GM18951 (cell line): Measurements from ENCODE around the gene ADAMTSL3.

Experiments used
- POLR2A ChIP-seq: IDR thresholded peaks from 4 replicates; pipeline ENCODE4 v1.6.1; 2011; ENCODE audit warnings: mild to moderate bottlenecking; ENCODE audit not compliant: insufficient read length, insufficient read depth; ENCODE audit errors: extremely low read depth
- in situ Hi-C: fragments of 300-500 bp; cut with MboI; formaldehyde crosslinking; loops from one replicate; pipeline ENCODE4 v1.12.0; 2022; ENCODE audit warnings: low sequenced_read_pairs, mixed read lengths, inconsistent platforms; ENCODE audit not compliant: unreplicated experiment

Gene ADAMTSL3

DNA sequence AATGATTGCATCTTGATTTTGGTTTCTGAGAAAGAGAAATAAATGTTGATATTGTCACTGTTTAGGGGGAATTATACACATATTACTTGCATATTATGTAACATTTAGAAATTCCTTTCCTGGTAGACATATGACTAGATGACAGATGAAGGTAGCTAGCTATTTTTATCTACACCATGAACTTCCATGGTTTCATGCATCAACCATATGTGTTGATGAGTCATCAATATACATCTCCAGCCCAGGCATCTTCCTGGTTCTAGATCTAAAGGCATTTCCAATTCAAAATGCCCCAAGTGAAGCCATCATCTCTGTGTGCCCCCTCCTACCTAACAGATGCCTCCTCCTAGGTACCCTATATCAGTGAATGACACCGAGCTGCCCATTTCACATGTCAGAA, 9.5 kb upstream of the ADAMTSL3 start:
- in situ Hi-C loops: no loop called here
- TF ChIP-seq POLR2A: no peak

GRCh38 chr15:83650831-83651230, 3.1 kb upstream of the ADAMTSL3 start:
- no peak for TF ChIP-seq POLR2A
- in situ Hi-C loops: no loop called here

DNA sequence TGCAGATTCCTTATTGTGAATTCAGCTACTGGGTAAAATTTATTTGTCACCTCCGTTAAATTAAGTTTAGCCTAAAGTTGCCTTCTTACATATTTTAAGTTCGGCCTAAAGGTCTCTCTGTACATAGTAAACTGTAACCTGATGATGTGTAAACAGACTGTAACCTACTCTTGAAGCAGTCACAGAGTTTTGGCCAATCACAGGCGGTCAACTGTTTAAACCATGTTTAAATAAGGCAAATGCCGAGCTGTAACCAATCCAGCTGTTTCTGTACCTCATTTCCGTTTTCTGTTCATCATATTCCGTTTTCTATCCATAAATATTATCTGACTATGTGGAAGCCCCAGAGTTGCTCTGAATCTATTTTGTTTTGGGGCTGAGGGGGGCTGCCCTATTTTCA, 2.4 kb upstream of the ADAMTSL3 start:
- no peak for TF ChIP-seq POLR2A
- in situ Hi-C loops: no loop called here

GRCh38 chr15:83652626-83653204, 1.2 kb upstream of the ADAMTSL3 start:
- in situ Hi-C loops: no loop called here
- TF ChIP-seq POLR2A: no peak

DNA sequence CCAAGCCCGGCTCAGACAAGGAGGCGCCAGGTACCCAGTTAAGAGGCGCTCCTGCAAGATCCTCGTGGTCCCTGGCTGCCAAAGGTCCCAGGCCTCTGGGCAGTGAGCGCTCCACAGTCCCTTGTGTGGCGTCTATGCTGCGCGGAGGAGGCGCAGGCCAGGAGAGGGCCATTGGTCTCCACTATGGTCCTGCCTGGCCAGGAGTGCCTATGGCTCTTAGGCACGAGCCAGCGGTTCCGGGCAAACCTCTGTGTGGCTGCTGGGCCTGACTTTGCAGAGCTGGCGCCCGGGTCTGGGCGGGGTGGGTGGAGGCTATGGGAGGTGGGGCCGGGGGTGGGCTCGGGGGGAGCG, 660 bp upstream of the ADAMTSL3 start:
- TF ChIP-seq POLR2A: no peak
- in situ Hi-C loops: no loop called here

GRCh38 chr15:83654379-83655236, 685 bp downstream of the ADAMTSL3 start:
- no peak for TF ChIP-seq POLR2A
- in situ Hi-C loops: no loop called here

- in situ Hi-C loops: no loop called here
- no peak for TF ChIP-seq POLR2A
Observed at GRCh38 chr15:83655237-83655616, 1.3 kb downstream of the ADAMTSL3 start.

DNA sequence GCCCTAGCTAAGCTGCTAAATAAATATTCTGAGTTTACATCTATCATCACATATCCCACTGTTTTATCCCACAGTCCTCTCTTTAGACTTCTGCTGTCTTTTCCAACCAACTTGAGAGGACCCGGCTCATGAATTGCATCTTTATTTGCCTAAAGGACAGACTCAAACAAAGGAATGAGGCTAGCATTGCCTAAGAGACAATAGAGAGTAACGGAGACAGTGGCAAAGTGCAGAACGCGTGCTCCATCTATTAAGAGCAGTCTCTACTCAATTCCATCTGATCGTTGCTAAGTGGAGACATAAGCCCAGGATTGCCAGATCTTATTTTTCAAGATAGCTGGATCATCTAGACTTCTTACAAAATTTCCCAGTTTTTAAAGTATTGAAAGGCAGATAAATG, 2.3 kb downstream of the ADAMTSL3 start:
- TF ChIP-seq POLR2A: no peak
- in situ Hi-C loops: no loop called here

GRCh38 chr15:83656943-83657528, 3.1 kb downstream of the ADAMTSL3 start:
- in situ Hi-C loops: no loop called here
- TF ChIP-seq POLR2A: no peak

DNA sequence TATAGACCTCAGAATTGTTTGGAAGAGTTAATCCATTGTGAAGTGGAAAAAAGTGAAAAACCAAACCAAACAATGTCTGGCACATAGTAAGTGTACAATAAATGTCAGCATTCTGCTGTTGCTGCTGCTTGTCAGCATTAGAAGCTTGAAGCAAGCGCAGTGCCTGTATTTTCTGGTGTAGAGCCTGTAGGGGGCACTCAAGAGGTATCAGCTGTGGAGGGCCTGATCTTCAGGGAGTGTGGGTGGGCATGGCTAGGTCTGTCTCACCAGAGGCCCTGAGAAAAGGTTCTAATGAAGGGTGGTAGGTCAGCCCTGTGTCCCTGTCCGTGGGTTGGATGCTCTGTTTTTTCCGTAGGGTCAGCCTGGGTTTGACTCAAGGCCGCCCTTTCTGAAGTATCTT, 3.6 kb downstream of the ADAMTSL3 start:
- in situ Hi-C loops: no loop called here

DNA sequence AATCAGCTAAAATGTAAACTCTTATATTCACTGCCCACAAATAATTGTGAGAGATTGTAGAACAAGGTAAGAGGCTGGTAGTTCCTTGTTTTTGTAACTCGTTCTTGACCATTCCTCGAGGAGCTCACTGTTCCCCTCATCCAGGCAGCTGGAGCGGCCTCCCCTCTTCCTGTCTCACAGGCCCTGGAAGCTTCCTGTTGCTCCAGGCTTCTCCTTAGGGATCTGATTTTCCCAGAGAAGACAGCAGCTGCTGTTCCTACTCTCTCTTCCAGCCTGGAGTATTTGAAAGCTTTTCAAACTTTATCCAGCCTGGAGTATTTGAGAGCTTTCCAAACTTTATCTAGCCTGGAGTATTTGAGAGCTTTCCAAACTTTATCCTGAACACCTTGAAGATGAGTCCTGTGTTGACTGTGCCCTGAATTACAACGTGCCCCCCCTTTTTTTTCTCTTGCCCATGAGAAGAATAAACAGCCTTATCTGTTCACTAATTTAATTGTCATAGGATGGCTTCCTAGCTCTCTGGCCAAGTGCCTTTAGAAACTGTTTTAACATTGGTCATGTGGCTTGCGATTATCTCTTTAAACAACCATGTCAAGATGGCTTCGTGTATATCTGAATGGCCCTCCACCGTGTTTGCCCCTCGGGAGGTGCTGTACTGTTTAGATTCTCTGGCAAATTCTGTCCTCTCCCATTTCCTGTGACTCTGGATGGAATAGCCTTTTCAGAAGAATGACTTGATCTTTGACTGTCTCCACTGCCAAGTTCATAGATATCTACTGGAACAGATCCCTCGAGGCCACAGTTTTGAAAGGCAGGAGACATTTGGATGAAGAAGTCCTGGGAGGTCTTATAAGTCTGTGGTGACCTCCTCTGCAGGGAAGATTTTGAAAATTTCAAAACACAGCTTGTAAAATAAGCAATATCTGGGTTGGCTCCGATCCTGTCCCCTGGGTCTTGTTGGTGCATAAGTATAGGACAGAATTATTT, 4.8 kb downstream of the ADAMTSL3 start:
- in situ Hi-C loops: no loop called here

More for the DNA sequence above, 3.6 kb downstream of the ADAMTSL3 start:
- no peak for TF ChIP-seq POLR2A

GRCh38 chr15:83659417-83659812, 5.5 kb downstream of the ADAMTSL3 start:
- in situ Hi-C loops: no loop called here
- no peak for TF ChIP-seq POLR2A

More for the DNA sequence above, 4.8 kb downstream of the ADAMTSL3 start:
- no peak for TF ChIP-seq POLR2A

DNA sequence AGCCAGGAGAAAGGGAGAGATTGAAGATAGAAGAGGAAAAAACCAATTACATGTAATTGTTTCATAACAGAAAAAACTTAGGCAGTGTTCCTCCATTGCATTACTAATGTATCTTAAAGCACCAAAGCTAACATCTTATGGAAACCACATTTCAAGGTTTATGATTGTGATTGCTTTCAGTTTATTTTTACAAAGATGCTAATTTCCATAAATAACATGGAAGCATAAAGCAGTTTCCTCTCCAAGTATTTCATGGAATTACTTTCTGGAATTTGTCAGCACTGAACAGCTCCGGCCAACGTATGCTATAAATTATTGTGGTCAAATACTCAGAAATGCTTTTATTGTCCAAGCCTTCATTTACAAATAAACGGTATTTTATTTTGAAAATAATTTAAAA, 11.6 kb downstream of the ADAMTSL3 start:
- in situ Hi-C loops: no loop called here
- TF ChIP-seq POLR2A: no peak

DNA sequence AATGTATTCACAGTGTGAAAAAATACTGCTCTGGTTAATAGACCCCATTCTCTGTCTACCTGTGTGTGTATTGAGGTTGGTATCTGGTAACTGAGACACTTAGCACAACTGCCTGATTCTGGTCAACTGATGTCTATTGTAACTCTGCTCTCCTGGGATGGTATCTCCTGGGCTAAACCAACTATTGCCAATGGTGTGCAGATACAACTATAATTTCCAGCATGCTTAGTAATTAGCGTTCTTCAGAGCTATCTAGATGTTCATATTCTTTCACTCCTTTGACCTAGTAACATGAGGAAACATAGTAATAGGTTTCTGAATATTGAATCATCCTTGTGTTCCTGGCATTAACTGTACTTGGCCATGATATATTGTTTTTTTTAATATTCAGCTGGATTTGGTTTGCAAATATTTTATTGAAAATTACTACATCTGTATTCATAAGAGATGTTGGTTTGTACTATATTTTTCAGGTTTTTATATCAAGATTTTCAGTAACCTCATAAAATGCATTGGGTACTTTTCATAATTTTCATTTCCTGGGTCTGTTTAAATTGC, 16.8 kb downstream of the ADAMTSL3 start:
- no peak for TF ChIP-seq POLR2A
- in situ Hi-C loops: no loop called here
